ENCODE measurements around the gene PRMT3. TPM values are rescaled to one million over a fixed set of nuclear protein-coding genes. Genes with fewer than 3 reads are reported as not detected.
A peak's percentile ranks its signal among the peaks of the same experiment; 100 is the strongest.

The PRMT3 gene
- total RNA-seq, 1 donor from 2014 or later = 39.6 TPM

DNA sequence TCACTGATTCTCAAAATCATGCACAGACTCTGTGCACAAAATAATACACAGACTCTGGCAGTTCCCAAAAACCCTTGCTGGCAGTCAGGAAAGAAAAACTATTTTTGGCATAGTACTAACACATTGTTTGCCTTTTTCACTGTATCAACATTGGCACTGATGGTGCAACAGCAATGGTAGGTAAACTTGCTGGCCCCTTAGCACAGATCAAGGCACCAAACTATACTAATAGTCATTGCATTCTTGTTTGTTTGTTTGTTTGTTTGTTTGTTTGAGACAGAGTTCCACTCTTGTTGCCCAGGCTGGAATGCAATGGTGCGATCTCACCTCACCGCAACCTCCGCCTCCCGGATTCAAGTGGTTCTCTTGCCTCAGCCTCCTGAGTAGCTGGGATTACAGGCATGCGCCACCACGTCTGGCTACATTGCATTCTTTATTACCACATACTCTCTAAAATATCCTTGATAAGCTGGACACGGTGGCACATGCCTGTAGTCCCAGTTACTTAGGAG is 130.9 kb downstream of the PRMT3 start:
- no peaks in the 10 kb centered on the region for H3K9me3 ChIP-seq (ENCODE audit: low read depth)
- H3K4me1 ChIP-seq = peaks cover 14% of the 10 kb centered on the region
- no peak overlapping the region for H3K27ac Mint-ChIP-seq
- H2AFZ ChIP-seq (replicated peaks) = no peak overlapping the region
- H4K20me1 ChIP-seq (ENCODE audit: low read depth) = peaks cover 15% of the 10 kb centered on the region
- no peak overlapping the region for H3K27ac ChIP-seq
- H3K27me3 Mint-ChIP-seq (ENCODE audit: insufficient read depth, low read depth) = peaks cover 8% of the 10 kb centered on the region
- H3K4me3 ChIP-seq = no peak overlapping the region
- no peaks in the 10 kb centered on the region for H3K36me3 ChIP-seq
- H3K36me3 Mint-ChIP-seq = no peaks in the 10 kb centered on the region
- H3F3A ChIP-seq (ENCODE audit: low read depth) = peaks cover 24% of the 10 kb centered on the region
- H3K4me2 ChIP-seq = no peak overlapping the region
- H3K9ac ChIP-seq = no peak overlapping the region
- H3K4me3 Mint-ChIP-seq = no peak overlapping the region
- peaks cover 54% of the 10 kb centered on the region for H3K27me3 ChIP-seq
- H3K79me2 ChIP-seq (ENCODE audit: low read depth) = no peaks in the 10 kb centered on the region
- DNase-seq (ENCODE audit: low spot score) = no peak
- TF ChIP-seq EZH2phosphoT487 (IDR thresholded peaks at IDR 0.05) (no peak), EZH2 (IDR thresholded peaks at IDR 0.05) (no peak)
- TF ChIP-seq, protein P1, sequence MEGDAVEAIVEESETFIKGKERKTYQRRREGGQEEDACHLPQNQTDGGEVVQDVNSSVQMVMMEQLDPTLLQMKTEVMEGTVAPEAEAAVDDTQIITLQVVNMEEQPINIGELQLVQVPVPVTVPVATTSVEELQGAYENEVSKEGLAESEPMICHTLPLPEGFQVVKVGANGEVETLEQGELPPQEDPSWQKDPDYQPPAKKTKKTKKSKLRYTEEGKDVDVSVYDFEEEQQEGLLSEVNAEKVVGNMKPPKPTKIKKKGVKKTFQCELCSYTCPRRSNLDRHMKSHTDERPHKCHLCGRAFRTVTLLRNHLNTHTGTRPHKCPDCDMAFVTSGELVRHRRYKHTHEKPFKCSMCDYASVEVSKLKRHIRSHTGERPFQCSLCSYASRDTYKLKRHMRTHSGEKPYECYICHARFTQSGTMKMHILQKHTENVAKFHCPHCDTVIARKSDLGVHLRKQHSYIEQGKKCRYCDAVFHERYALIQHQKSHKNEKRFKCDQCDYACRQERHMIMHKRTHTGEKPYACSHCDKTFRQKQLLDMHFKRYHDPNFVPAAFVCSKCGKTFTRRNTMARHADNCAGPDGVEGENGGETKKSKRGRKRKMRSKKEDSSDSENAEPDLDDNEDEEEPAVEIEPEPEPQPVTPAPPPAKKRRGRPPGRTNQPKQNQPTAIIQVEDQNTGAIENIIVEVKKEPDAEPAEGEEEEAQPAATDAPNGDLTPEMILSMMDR (IDR thresholded peaks at IDR 0.05) = no peak
- peaks cover 16% of the 10 kb centered on the region for H3K4me1 Mint-ChIP-seq
- H3K9me3 Mint-ChIP-seq = no peaks in the 10 kb centered on the region

DNA sequence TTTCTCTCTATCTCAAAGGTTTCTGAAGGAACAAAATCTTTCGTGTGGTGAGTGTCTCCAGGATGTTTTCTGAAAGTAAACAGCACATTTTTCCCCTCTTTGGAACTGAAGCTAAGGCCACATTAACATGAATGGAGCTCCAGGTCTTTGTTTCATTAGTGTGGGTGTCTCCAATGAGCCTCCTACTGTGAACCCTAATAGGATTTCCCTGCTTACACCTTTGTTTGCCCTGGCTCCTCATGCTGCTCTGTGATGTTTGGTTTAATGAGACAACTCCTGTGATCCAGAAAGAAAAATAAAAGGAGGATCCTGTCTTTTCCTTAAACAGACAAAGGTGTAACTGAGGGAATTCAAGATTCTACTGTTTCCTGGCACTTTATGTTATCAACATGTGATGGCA is 135.0 kb downstream of the PRMT3 start:
- Histone ChIP-seq H3F3A (ENCODE audit: low read depth) (peaks cover 26% of the 10 kb centered on the region), H4K20me1 (ENCODE audit: low read depth) (peaks cover 24% of the 10 kb centered on the region), H3K9me3 (ENCODE audit: low read depth) (no peaks in the 10 kb centered on the region), H3K4me2 (peak overlapping the region; percentile 66), H3K27me3 (peaks cover 74% of the 10 kb centered on the region), H3K27ac (no peak overlapping the region), H3K4me3 (peak overlapping the region; percentile 17), H3K79me2 (ENCODE audit: low read depth) (no peaks in the 10 kb centered on the region), H2AFZ (replicated peaks) (no peak overlapping the region), H3K4me1 (peaks cover 10% of the 10 kb centered on the region), H3K9ac (no peak overlapping the region), H3K36me3 (no peaks in the 10 kb centered on the region)
- peaks cover 8% of the 10 kb centered on the region for H3K27me3 Mint-ChIP-seq (ENCODE audit: insufficient read depth, low read depth)
- DNase-seq (ENCODE audit: low spot score) = peak; percentile 83
- H3K27ac Mint-ChIP-seq = no peak overlapping the region
- H3K4me3 Mint-ChIP-seq = no peak overlapping the region
- H3K4me1 Mint-ChIP-seq = peaks cover 11% of the 10 kb centered on the region
- H3K9me3 Mint-ChIP-seq = no peaks in the 10 kb centered on the region
- TF ChIP-seq, protein P1 (IDR thresholded peaks at IDR 0.05) = no peak
- peak; percentile 99 for TF ChIP-seq EZH2phosphoT487 (IDR thresholded peaks at IDR 0.05)
- H3K36me3 Mint-ChIP-seq = no peaks in the 10 kb centered on the region

GRCh38 chr11:20529757-20530156 is 142.2 kb downstream of the PRMT3 start:
- H3K4me1 ChIP-seq = no peaks in the 10 kb centered on the region
- H3K4me2 ChIP-seq = no peak overlapping the region
- H4K20me1 ChIP-seq (ENCODE audit: low read depth) = no peaks in the 10 kb centered on the region
- H3K4me1 Mint-ChIP-seq = no peaks in the 10 kb centered on the region
- H3K27me3 ChIP-seq = peaks cover 15% of the 10 kb centered on the region
- no peaks in the 10 kb centered on the region for H3K36me3 ChIP-seq
- H3K27me3 Mint-ChIP-seq (ENCODE audit: insufficient read depth, low read depth) = no peaks in the 10 kb centered on the region
- TF ChIP-seq, protein P1 (IDR thresholded peaks at IDR 0.05) = no peak
- no peak for TF ChIP-seq EZH2 (IDR thresholded peaks at IDR 0.05)
- no peak for TF ChIP-seq EZH2phosphoT487 (IDR thresholded peaks at IDR 0.05)
- no peak overlapping the region for H2AFZ ChIP-seq (replicated peaks)
- H3K4me3 Mint-ChIP-seq = no peak overlapping the region
- no peak overlapping the region for H3K27ac Mint-ChIP-seq
- H3K36me3 Mint-ChIP-seq = no peaks in the 10 kb centered on the region
- no peak overlapping the region for H3K27ac ChIP-seq
- H3K9me3 Mint-ChIP-seq = no peaks in the 10 kb centered on the region
- H3F3A ChIP-seq (ENCODE audit: low read depth) = no peaks in the 10 kb centered on the region
- no peaks in the 10 kb centered on the region for H3K79me2 ChIP-seq (ENCODE audit: low read depth)
- no peak for DNase-seq (ENCODE audit: low spot score)
- H3K9ac ChIP-seq = no peak overlapping the region
- H3K4me3 ChIP-seq = no peak overlapping the region
- H3K9me3 ChIP-seq (ENCODE audit: low read depth) = no peaks in the 10 kb centered on the region
